Chondrocyte (in vitro differentiated cells): Measurements from ENCODE around the gene HK2. TPM values are rescaled to one million over a fixed set of nuclear protein-coding genes. Genes with fewer than 3 reads are reported as not detected.

Experiments
- DNase-seq: peaks from one replicate; pipeline ENCODE4 v3.0.0; 2021; ENCODE audit warnings: mixed read lengths, low spot score
- H3K27ac Mint-ChIP-seq: one replicate; pipeline ENCODE4 v1.8.0; 2021; ENCODE audit warnings: mild to moderate bottlenecking, moderate library complexity, mixed read lengths; ENCODE audit not compliant: unreplicated experiment
- H3K27me3 Mint-ChIP-seq: 2 replicates; pipeline ENCODE4 v1.8.0; 2021; ENCODE audit warnings: low read depth, mixed read lengths
- H3K36me3 Mint-ChIP-seq: 2 replicates; pipeline ENCODE4 v1.8.0; 2021; ENCODE audit warnings: low read depth, mixed read lengths
- H3K4me1 Mint-ChIP-seq: 2 replicates; pipeline ENCODE4 v1.8.0; 2021; ENCODE audit warnings: low read depth, mild to moderate bottlenecking, mixed read lengths
- H3K4me3 Mint-ChIP-seq: one replicate; pipeline ENCODE4 v1.8.0; 2021; ENCODE audit warnings: mild to moderate bottlenecking, moderate library complexity, mixed read lengths; ENCODE audit not compliant: unreplicated experiment
- H3K9me3 Mint-ChIP-seq: 2 replicates; pipeline ENCODE4 v1.8.0; 2021; ENCODE audit warnings: low read depth, mixed read lengths
- CTCF ChIP-seq: fragments of 200-600 bp; sonication (generic); IDR thresholded peaks from 2 replicates; pipeline ENCODE4 v1.5.0; 2021; ENCODE audit warnings: antibody characterized with exemption, mild to moderate bottlenecking, moderate library complexity
- total RNA-seq: library from RNA; stranded (reverse); gene quantifications from 3 replicates; pipeline ENCODE4 v1.2.1, GENCODE V29; 2021

HK2 gene
- total RNA-seq, 1 donor from 2014 or later, result 31.4 TPM

- DNase-seq, result no peak
- Mint-ChIP-seq H3K27me3 (no peaks in the 10 kb centered on the region), H3K27ac (no peak overlapping the region), H3K4me3 (no peak overlapping the region), H3K4me1 (peaks cover 43% of the 10 kb centered on the region), H3K36me3 (peaks cover 31% of the 10 kb centered on the region), H3K9me3 (no peaks in the 10 kb centered on the region)
- no peak for TF ChIP-seq CTCF
Observed at GRCh38 chr2:74872389-74872836, 38.5 kb downstream of the HK2 start.

- Mint-ChIP-seq H3K9me3 (no peaks in the 10 kb centered on the region), H3K4me1 (peaks cover 36% of the 10 kb centered on the region), H3K4me3 (no peak overlapping the region), H3K27ac (no peak overlapping the region), H3K27me3 (no peaks in the 10 kb centered on the region), H3K36me3 (peaks cover 33% of the 10 kb centered on the region)
- TF ChIP-seq CTCF, result no peak
- DNase-seq, result no peak
Observed at GRCh38 chr2:74873012-74873665, 39.2 kb downstream of the HK2 start.

- Mint-ChIP-seq H3K27me3 (no peaks in the 10 kb centered on the region), H3K27ac (no peak overlapping the region)
Observed at GRCh38 chr2:74873678-74874640, 40.0 kb downstream of the HK2 start.

GRCh38 chr2:74876081-74876886 lies 42.4 kb downstream of the HK2 start:
- Mint-ChIP-seq H3K36me3 (peaks cover 48% of the 10 kb centered on the region), H3K4me3 (no peak overlapping the region), H3K27ac (no peak overlapping the region), H3K27me3 (no peaks in the 10 kb centered on the region), H3K9me3 (no peaks in the 10 kb centered on the region), H3K4me1 (peaks cover 26% of the 10 kb centered on the region)
- peak; percentile 92 for TF ChIP-seq CTCF
- DNase-seq, result no peak

More at GRCh38 chr2:74873678-74874640, 40.0 kb downstream of the HK2 start:
- no peak overlapping the region for H3K4me3 Mint-ChIP-seq
- DNase-seq, result no peak
- no peaks in the 10 kb centered on the region for H3K9me3 Mint-ChIP-seq
- H3K4me1 Mint-ChIP-seq, result peaks cover 28% of the 10 kb centered on the region
- TF ChIP-seq CTCF, result no peak
- peaks cover 33% of the 10 kb centered on the region for H3K36me3 Mint-ChIP-seq

GRCh38 chr2:74877376-74877775 lies 43.4 kb downstream of the HK2 start:
- H3K9me3 Mint-ChIP-seq, result no peaks in the 10 kb centered on the region
- DNase-seq, result no peak
- H3K4me3 Mint-ChIP-seq, result no peak overlapping the region
- H3K4me1 Mint-ChIP-seq, result peaks cover 23% of the 10 kb centered on the region
- H3K27ac Mint-ChIP-seq, result no peak overlapping the region
- TF ChIP-seq CTCF, result no peak
- no peaks in the 10 kb centered on the region for H3K27me3 Mint-ChIP-seq
- peaks cover 54% of the 10 kb centered on the region for H3K36me3 Mint-ChIP-seq
